Vagina (tissue), 2 donors: ENCODE results near the gene CCDC167. TPM values are rescaled to one million over a fixed set of nuclear protein-coding genes. Genes with fewer than 3 reads are reported as not detected.

ENCODE experiments used
- DNase-seq, 2 donors: peaks; one replicate each; pipeline ENCODE4 v3.0.0-alpha.2; 2017; ENCODE audit errors: extremely low spot score in 2 of 2
- H3K27ac ChIP-seq: fragments of 200-600 bp; sonication (generic); one replicate; pipeline ENCODE4 v1.5.1; 2019
- H3K27me3 ChIP-seq: fragments of 200-600 bp; sonication (generic); one replicate; pipeline ENCODE4 v1.5.1; 2019
- H3K36me3 ChIP-seq, 2 donors: fragments of 200-600 bp; sonication (generic); one replicate each; pipeline ENCODE4 v1.5.1; 2017 to 2019
- H3K4me1 ChIP-seq: fragments of 200-600 bp; sonication (generic); one replicate; pipeline ENCODE4 v1.5.1; 2019
- H3K4me3 ChIP-seq, 2 donors: fragments of 200-600 bp; sonication (generic); 1 replicate in 1 of 2; 2 replicates in 1 of 2; pipeline ENCODE4 v1.5.1; 2016 to 2019
- H3K9me3 ChIP-seq: fragments of 200-600 bp; sonication (generic); one replicate; pipeline ENCODE4 v1.5.1; 2019
- POLR2A ChIP-seq, 2 donors: fragments of 450-650 bp; IDR thresholded peaks; one replicate each; pipeline ENCODE4 v1.6.1; 2017; ENCODE audit warnings: antibody characterized with exemption in 2 of 2, mild to moderate bottlenecking in 2 of 2, moderate library complexity in 2 of 2
- POLR2AphosphoS5 ChIP-seq, 2 donors: sonication (generic); formaldehyde crosslinking; IDR thresholded peaks; one replicate each; pipeline ENCODE4 v1.9.0; 2017; ENCODE audit warnings: antibody characterized with exemption in 2 of 2, mild to moderate bottlenecking in 2 of 2, low read depth in 1 of 2; ENCODE audit not compliant: insufficient read depth in 1 of 2
- intact Hi-C: fragments of 100-400 bp; cut with DNase I; formaldehyde crosslinking; loops from one replicate; pipeline ENCODE4 v1.15.1; 2023
- total RNA-seq: library from RNA; depleted of rRNA; stranded (reverse); fragments of >200 nt; gene quantifications from one replicate; pipeline ENCODE4 v1.2.3, GENCODE V29; 2016
- TF ChIP-seq, protein P1 (sequence below), 3 experiments: fragments of 450-650 bp in 2 of 3; fragments of 200-600 bp in 1 of 3; sonication (generic) in 1 of 3; IDR thresholded peaks; one replicate each; pipeline ENCODE4 v1.5.1; 2017 to 2019; ENCODE audit warnings: antibody characterized with exemption in 3 of 3, mild to moderate bottlenecking in 2 of 3, moderate library complexity in 2 of 3

CCDC167 gene
- total RNA-seq, 1 donor from 2014 or later: 34.6 TPM

GRCh38 chr6:37480951-37481534, 18.6 kb downstream of the CCDC167 start:
- Histone ChIP-seq H3K36me3 (peaks cover 0 to 34% of the 10 kb centered on the region in 2 donors), H3K27ac (no peak overlapping the region), H3K27me3 (no peaks in the 10 kb centered on the region), H3K9me3 (no peaks in the 10 kb centered on the region), H3K4me1 (peaks cover 9% of the 10 kb centered on the region), H3K4me3 (no peak overlapping the region)
- intact Hi-C loops: no loop called here
- no peak for DNase-seq
- TF ChIP-seq POLR2AphosphoS5 (IDR thresholded peaks at IDR 0.05; ENCODE audit: insufficient read depth in 1 of 2, low read depth in 1 of 2) (no peak), POLR2A (IDR thresholded peaks at IDR 0.05) (no peak)
- TF ChIP-seq, protein P1, sequence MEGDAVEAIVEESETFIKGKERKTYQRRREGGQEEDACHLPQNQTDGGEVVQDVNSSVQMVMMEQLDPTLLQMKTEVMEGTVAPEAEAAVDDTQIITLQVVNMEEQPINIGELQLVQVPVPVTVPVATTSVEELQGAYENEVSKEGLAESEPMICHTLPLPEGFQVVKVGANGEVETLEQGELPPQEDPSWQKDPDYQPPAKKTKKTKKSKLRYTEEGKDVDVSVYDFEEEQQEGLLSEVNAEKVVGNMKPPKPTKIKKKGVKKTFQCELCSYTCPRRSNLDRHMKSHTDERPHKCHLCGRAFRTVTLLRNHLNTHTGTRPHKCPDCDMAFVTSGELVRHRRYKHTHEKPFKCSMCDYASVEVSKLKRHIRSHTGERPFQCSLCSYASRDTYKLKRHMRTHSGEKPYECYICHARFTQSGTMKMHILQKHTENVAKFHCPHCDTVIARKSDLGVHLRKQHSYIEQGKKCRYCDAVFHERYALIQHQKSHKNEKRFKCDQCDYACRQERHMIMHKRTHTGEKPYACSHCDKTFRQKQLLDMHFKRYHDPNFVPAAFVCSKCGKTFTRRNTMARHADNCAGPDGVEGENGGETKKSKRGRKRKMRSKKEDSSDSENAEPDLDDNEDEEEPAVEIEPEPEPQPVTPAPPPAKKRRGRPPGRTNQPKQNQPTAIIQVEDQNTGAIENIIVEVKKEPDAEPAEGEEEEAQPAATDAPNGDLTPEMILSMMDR (IDR thresholded peaks at IDR 0.05): no peak

GRCh38 chr6:37480118-37480736, 19.5 kb downstream of the CCDC167 start:
- Histone ChIP-seq H3K4me3 (no peak overlapping the region), H3K4me1 (peaks cover 9% of the 10 kb centered on the region), H3K36me3 (peaks cover 0 to 43% of the 10 kb centered on the region in 2 donors), H3K27me3 (no peaks in the 10 kb centered on the region), H3K9me3 (no peaks in the 10 kb centered on the region), H3K27ac (no peak overlapping the region)
- DNase-seq: no peak
- TF ChIP-seq, protein P1 (IDR thresholded peaks at IDR 0.05): no peak
- TF ChIP-seq POLR2AphosphoS5 (IDR thresholded peaks at IDR 0.05; ENCODE audit: insufficient read depth in 1 of 2, low read depth in 1 of 2): no peak
- no peak for TF ChIP-seq POLR2A (IDR thresholded peaks at IDR 0.05)
- intact Hi-C loops: no loop called here

DNA sequence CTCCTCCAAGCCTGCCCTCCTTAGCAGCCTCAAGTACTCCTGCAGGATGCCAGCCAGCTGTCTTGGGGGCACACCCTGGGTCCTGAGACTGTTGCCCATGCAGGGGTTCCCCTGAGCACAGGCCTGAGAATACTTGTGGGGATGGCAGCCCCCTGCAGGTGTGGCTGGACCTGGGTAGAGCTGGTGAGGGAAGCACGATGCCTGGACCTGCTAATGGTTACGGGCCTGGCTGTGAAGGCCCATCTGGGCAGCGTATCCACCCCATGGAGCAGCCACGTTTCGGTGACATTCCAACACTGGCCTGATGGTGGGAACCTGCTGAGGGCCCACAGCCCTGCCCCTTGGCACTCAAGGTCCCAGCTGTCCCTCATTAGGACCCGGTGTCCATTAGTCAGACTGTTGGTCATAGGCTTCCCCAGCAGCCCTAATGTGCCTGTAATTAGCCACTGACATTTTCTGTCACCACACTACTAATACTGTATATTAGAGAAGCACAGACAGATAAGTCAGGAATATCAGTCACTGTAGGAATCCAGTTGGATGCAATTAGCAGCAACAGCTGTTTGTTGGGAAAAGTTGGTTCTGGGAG, 20.3 kb downstream of the CCDC167 start:
- Histone ChIP-seq H3K4me1 (peaks cover 9% of the 10 kb centered on the region), H3K27ac (no peak overlapping the region), H3K9me3 (no peaks in the 10 kb centered on the region), H3K27me3 (no peaks in the 10 kb centered on the region), H3K4me3 (no peak overlapping the region), H3K36me3 (peaks cover 0 to 51% of the 10 kb centered on the region in 2 donors)
- DNase-seq: no peak
- intact Hi-C loops: loop anchor here (10.0 kb wide), 1 partner anchor 215 kb away; the partner anchor contains the start of gene MDGA1
- TF ChIP-seq, protein P1 (IDR thresholded peaks at IDR 0.05): no peak
- TF ChIP-seq POLR2AphosphoS5 (IDR thresholded peaks at IDR 0.05; ENCODE audit: insufficient read depth in 1 of 2, low read depth in 1 of 2): no peak
- no peak for TF ChIP-seq POLR2A (IDR thresholded peaks at IDR 0.05)

- intact Hi-C loops: loop anchor here (10.0 kb wide), 1 partner anchor 216 kb away; the partner anchor contains the start of gene MDGA1
- H3K4me3 ChIP-seq: no peak overlapping the region
- peaks cover 0 to 57% of the 10 kb centered on the region in 2 donors for H3K36me3 ChIP-seq
- TF ChIP-seq POLR2A (IDR thresholded peaks at IDR 0.05) (no peak), POLR2AphosphoS5 (IDR thresholded peaks at IDR 0.05; ENCODE audit: insufficient read depth in 1 of 2, low read depth in 1 of 2) (no peak)
- TF ChIP-seq, protein P1 (IDR thresholded peaks at IDR 0.05): no peak
- H3K4me1 ChIP-seq: peaks cover 9% of the 10 kb centered on the region
- no peak overlapping the region for H3K27ac ChIP-seq
- H3K27me3 ChIP-seq: no peaks in the 10 kb centered on the region
- H3K9me3 ChIP-seq: no peaks in the 10 kb centered on the region
- no peak for DNase-seq
These were observed 20.9 kb downstream of the CCDC167 start for GRCh38 chr6:37478827-37479226.
